ENCODE results near the gene SCT. TPM values are rescaled to one million over a fixed set of nuclear protein-coding genes. Genes with fewer than 3 reads are reported as not detected.

SCT gene
- total RNA-seq, 1 experiment from 2014 or later: not detected

DNA sequence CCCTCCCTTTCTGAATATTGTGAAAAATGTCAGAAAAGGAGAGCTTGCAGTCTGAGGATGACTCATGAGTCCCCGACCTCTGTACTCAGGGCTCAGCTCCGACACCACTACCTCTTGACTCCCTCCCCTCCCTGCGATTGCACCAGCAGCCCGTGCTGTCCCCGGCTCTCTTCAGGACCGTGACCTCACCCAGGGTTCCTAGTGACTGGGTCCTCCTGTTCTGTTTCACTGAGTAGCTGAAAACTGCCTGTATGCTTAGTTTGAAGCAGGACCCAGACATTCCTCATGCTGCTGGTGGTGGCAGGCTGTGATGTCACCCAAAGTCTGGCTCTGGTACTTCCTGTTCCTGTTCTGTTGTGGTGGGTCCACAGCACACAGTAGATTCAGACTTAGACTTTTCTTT, 39.0 kb downstream of the SCT start:
- DNase-seq (ENCODE audit: low read depth): peak; percentile 54

DNA sequence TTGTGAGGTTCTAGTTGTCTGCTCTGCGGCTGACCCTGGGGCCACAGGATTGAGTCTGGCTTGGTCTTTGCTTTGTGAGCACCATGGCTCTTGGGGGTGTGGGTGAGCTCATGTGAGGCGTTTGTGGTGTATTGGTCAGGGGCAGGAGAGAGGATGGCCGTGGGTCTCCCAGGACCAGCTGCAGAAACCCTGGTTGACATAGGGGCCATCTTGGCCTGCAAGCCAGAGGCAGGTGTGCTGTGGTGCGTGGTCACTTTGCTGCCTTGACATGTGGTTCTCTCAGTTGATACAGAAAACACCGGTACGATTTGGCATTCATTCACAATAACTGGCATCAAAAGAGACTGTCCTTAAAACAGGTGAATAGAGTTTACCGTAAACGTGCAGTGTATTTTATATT, 39.4 kb downstream of the SCT start:
- no peak for DNase-seq (ENCODE audit: low read depth)

DNA sequence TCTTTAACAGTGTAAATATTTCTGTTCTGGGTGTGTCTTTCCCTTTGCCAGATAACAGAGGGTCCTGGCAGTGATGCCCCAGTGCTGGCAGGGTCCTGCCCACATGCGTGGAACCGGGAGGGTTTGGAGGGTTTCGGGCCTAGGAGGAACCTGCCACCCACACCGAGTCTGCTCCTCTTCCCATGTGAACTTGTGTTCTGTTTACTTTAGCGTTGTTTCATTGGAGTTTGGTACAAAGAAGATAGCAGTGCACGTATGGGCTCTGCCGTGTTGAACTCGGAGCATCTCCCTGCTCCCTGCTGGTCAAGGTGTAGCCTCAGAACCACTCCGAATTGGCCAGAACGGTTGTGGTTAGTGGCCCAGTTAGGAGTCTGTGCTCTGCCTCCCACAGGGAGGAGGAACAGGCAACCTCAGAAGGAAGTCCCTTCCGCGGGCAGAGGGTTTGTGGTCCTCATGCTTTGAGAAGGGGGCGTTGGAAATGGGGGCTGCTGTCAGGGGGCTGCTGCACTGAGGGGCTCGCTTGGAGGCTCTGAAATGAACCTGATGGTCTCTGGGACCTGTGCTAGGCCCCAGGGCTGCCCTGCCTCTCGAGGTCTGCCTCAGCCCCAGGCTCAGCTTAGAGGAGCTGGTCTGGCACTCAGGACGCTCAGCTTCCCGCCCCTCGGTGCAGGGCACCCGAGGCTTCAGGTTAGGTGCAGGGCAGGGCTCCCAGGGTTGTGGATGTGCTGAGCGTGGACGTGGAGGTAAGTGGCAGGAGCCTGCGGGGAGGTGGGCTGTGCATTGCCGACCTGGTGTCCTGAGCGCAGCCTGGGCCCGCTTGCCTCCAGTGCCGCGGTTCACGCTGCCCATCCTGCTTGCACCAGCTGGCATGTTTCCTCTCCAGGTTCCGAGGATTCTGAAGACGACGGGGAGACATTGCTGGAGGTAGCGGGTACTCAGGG, 40.3 kb downstream of the SCT start:
- DNase-seq (ENCODE audit: low read depth): no peak

DNA sequence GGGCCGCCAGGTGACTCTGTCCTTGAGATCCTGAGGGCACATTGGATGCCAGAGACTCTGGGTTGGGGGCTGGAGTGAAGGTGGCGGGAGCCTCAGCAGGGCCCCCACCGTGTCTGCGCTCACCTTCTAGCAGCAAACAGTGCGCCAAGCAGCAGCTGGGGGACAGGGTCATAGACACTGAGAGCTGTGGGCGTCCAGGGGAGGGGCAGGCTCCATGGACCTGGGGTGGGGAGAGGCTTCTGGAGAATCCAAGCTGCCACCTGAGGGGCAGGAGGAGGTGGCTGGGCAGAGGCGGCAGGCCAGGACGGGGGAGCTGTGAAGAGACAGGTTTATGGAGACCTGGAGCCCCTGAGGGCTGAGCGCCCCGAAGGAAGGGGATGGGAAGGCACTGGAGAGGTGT, 42.7 kb downstream of the SCT start:
- DNase-seq (ENCODE audit: low read depth): no peak

DNA sequence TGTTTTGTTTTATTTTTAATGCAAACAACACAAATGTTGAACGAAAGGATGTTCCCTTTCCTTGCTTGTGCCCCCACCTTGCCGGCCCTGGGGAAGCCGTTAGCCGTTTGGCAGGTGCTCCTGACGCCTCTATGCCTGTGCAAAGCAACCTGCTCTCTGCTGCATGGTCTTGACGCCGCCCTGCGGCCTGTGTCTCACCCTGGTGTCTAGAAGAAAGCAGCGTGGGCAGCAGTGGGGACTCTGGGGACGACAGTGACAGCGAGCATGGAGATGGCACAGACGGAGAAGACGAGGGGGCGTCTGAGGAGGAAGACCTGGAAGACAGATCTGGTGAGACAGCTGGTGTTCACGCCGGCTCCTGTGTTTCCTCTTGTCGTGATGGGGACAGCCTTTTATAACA, 45.2 kb downstream of the SCT start:
- DNase-seq (ENCODE audit: low read depth): no peak

DNA sequence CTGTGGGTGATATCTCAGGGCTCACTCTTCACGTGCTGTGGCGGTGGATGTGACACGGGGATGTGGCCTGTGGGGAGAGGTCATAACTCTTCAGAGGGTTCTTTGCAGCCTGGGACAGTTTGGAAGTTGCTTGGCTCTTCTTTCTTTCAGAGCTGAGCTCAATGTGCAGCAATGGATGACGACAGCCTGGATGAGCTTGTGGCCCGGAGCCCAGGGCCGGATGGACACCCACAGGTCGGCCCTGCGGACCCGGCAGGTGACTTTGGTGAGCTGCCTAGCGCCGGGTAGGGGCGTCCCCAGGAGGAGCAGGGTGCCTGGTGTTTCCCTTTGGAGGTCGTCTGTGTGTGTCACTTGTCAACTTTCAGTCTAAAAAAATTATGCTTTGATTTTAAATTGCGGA, 45.6 kb downstream of the SCT start:
- no peak for DNase-seq (ENCODE audit: low read depth)

DNA sequence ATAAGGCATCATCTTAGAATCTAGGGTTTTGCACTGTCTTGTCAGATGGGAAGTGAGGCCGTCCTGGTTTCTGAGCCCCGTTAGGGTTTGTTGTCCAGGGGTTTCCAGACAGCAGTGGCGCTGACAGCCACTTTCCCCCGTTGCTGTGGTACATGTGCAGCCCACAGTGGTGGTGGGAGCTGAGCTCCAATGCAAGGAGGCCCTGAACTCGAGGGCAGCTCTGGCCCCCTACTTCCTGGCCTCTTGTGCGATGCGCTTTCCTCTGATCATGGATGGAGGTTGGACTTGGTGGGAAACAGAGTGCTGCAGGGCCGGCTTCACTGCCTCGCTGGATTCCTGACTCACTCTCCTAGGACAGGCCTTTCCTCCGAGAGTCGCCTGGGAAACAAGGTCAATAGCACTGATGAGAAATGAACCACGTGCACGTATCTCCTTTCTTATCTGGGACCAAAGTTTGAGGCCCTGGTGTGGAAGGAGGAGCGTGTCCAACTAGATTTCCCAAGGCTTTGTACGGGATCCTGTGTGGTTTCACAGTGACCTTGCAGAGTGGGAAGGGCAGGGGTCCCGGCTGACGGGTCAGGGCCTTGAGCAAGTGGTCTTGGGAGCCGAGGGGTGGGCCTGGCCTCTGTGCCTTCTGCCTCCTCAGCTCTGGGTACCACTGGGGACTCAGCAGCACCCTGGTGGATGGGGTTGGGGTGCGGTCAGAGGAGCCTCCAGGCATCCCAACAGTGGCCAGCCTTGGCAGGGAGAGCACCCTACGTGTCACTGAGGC, 47.0 kb downstream of the SCT start:
- no peak for DNase-seq (ENCODE audit: low read depth)

DNA sequence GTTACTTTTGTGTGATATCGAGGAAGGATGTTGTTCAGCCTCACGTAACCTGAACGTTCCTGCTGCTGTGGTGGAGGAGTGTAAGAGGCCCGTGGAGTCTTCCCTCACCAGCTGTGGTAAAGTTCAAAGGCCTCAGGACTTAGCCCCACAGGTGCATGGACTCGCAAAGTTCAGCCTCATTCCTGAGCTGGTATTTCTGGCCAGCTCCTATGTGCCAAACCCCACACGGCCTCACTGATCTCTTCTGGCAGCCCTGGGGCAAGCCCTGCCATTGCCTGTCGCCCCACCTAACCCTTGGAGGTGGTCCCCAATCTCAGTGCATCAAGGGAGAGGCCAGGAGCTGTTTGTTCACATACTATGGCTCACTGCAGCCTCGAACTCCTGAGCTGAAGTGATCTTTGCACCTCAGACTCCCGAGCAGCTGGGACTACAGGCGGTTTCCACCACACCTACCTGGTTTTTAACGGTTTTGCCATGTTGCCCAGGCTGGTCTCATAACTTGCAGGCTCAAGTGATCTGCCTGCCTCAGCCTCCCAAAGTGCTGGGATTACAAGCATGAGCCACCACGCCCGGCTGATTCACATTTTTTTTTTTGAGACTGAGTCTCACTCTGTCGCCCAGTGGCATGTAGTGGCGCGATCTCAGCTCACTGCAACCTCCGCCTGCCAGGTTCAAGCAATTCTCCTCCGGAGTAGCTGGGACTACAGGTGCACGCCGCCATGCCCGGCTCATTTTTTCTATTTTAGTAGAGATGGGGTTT, 48.5 kb downstream of the SCT start:
- no peak for DNase-seq (ENCODE audit: low read depth)

DNA sequence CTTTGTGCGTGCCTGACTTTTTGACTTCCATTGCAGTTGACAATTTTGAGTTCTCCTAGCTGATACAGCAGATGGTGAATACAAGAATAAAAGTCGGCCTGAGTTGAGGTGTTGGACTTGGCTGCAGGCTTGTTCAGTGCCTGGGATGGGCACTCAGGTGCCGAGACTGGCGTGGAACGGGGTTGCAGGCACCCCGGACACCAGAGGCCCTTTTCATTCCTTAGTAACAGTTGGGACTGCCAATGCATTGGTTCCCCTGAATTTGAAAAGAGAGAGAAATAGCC, 49.4 kb downstream of the SCT start:
- DNase-seq (ENCODE audit: low read depth): no peak

DNA sequence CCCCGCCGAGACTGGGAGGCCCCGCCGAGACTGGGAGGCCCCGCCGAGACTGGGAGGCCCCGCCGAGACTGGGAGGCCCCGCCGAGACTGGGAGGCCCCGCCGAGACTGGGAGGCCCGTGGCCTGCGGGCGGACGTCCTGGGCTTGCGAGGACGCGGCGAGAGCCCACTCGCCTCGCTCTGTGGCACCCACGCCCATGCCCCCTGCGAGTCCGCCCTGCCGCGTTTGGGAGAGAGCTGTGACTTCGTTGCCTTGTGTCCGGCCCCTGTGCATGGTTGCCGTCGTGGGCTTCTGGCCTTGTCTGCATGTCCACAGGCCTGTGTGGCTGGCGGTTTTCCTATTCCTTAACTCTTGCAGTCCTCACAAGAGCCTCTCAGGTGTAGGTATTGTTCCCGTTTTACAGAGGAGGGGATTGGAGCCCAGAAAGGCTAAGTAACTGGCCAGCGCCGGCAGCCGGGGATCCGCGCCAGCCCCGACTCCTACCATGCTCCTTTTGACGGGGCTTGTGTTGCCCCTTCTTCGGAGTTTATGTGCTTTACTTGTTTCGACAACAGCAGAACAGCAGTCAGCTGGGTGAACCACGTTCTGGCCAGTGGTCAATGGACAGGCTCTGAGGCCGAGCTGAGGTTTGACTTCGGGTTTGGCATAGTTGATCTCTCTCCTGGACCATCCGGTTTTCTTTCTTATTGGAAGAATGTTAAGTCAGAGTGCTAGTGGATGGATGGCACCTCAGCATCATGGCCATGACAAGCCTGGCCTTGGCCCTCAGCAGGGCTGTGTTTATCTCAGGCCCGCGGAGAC, 50.0 kb downstream of the SCT start:
- no peak for DNase-seq (ENCODE audit: low read depth)

Other genes with a start within 250 kb of the SCT start
- gene PKP3, start 233.0 kb downstream of the SCT start, total RNA-seq (2014; rRNA removed; shearing (Covaris generic)): 7.9 and 10.6 TPM in 2 replicates
- 2.5 and 3.4 TPM in 2 replicates for gene SIGIRR, start 212.2 kb downstream of the SCT start, total RNA-seq (2014; rRNA removed; shearing (Covaris generic))
- gene ANO9, start 185.2 kb downstream of the SCT start, total RNA-seq (2014; rRNA removed; shearing (Covaris generic)): 0.20 TPM in 1 of 2 replicates, not detected in the other
- 27.5 and 35.5 TPM in 2 replicates for gene PTDSS2, start 176.9 kb downstream of the SCT start, total RNA-seq (2014; rRNA removed; shearing (Covaris generic))
- 169 and 259 TPM in 2 replicates for gene RNH1, start 119.9 kb downstream of the SCT start, total RNA-seq (2014; rRNA removed; shearing (Covaris generic))
- 56.9 and 110 TPM in 2 replicates for gene HRAS, start 91.6 kb downstream of the SCT start, total RNA-seq (2014; rRNA removed; shearing (Covaris generic))
- gene LRRC56, start 89.7 kb downstream of the SCT start, total RNA-seq (2014; rRNA removed; shearing (Covaris generic)): 0.25 and 0.34 TPM in 2 replicates
- gene LMNTD2, start 66.4 kb downstream of the SCT start, total RNA-seq (2014; rRNA removed; shearing (Covaris generic)): 1.1 and 3.8 TPM in 2 replicates
- 53.4 and 56.0 TPM in 2 replicates for gene RASSF7, start 66.2 kb downstream of the SCT start, total RNA-seq (2014; rRNA removed; shearing (Covaris generic))
- 17.0 and 24.3 TPM in 2 replicates for gene PHRF1, start 50.7 kb downstream of the SCT start, total RNA-seq (2014; rRNA removed; shearing (Covaris generic))
- not detected in 2 replicates for gene IRF7, start 11.2 kb downstream of the SCT start, total RNA-seq (2014; rRNA removed; shearing (Covaris generic))
- not detected in 2 replicates for gene CDHR5, start 2.2 kb downstream of the SCT start, total RNA-seq (2014; rRNA removed; shearing (Covaris generic))
- gene DRD4, start 10.1 kb upstream of the SCT start, total RNA-seq (2014; rRNA removed; shearing (Covaris generic)): not detected in 2 replicates
- 31.0 and 50.8 TPM in 2 replicates for gene DEAF1, start 68.0 kb upstream of the SCT start, total RNA-seq (2014; rRNA removed; shearing (Covaris generic))
- 7.9 and 14.9 TPM in 2 replicates for gene TMEM80, start 68.6 kb upstream of the SCT start, total RNA-seq (2014; rRNA removed; shearing (Covaris generic))
- gene EPS8L2, start 79.0 kb upstream of the SCT start, total RNA-seq (2014; rRNA removed; shearing (Covaris generic)): 4.9 and 10.6 TPM in 2 replicates
- gene TALDO1, start 120.3 kb upstream of the SCT start, total RNA-seq (2014; rRNA removed; shearing (Covaris generic)): 247 and 252 TPM in 2 replicates
- 22.5 and 25.6 TPM in 2 replicates for gene GATD1, start 150.3 kb upstream of the SCT start, total RNA-seq (2014; rRNA removed; shearing (Covaris generic))
- gene CEND1, start 162.9 kb upstream of the SCT start, total RNA-seq (2014; rRNA removed; shearing (Covaris generic)): not detected in 2 replicates
- gene SLC25A22, start 171.1 kb upstream of the SCT start, total RNA-seq (2014; rRNA removed; shearing (Covaris generic)): 7.5 and 26.5 TPM in 2 replicates
- gene PIDD1, start 178.1 kb upstream of the SCT start, total RNA-seq (2014; rRNA removed; shearing (Covaris generic)): 3.3 and 8.2 TPM in 2 replicates
- gene RPLP2, start 182.8 kb upstream of the SCT start, total RNA-seq (2014; rRNA removed; shearing (Covaris generic)): 714 and 877 TPM in 2 replicates
- gene PNPLA2, start 191.7 kb upstream of the SCT start, total RNA-seq (2014; rRNA removed; shearing (Covaris generic)): 27.8 and 50.0 TPM in 2 replicates
- 2.1 and 9.6 TPM in 2 replicates for gene CRACR2B, start 200.7 kb upstream of the SCT start, total RNA-seq (2014; rRNA removed; shearing (Covaris generic))
- 588 and 642 TPM in 2 replicates for gene CD151, start 205.8 kb upstream of the SCT start, total RNA-seq (2014; rRNA removed; shearing (Covaris generic))
- 147 and 201 TPM in 2 replicates for gene POLR2L, start 215.3 kb upstream of the SCT start, total RNA-seq (2014; rRNA removed; shearing (Covaris generic))
- gene TSPAN4, start 215.7 kb upstream of the SCT start, total RNA-seq (2014; rRNA removed; shearing (Covaris generic)): 207 and 240 TPM in 2 replicates